Omental fat pad (tissue), 4 donors: ENCODE measurements around the gene PDLIM5. TPM values are rescaled to one million over a fixed set of nuclear protein-coding genes. Genes with fewer than 3 reads are reported as not detected.
A peak's percentile ranks its signal among the peaks of the same experiment; 100 is the strongest.
"Not testable (repeated sequence)": the region's sequence is repeated elsewhere in the genome, so short reads cannot be mapped to it uniquely, and the experiment has no call there.

Experiments used
- ATAC-seq: fragments of 150-250 bp; one replicate; pipeline ENCODE4 v1.9.1; 2016; ENCODE audit warnings: mild to moderate bottlenecking, moderate library complexity; ENCODE audit not compliant: low FRiP score
- DNase-seq: peaks from one replicate; pipeline ENCODE4 v3.0.0-alpha.2; 2019; ENCODE audit warnings: low spot score
- total RNA-seq, 4 donors: library from RNA; depleted of rRNA; stranded (reverse); fragments of >200 nt; gene quantifications; one replicate each; pipeline ENCODE4 v1.1.0, GENCODE V29; 2016
- TF ChIP-seq, protein P1 (sequence below), 3 donors: fragments of 450-650 bp; IDR thresholded peaks; one replicate each; pipeline ENCODE4 v1.5.1; 2016 to 2017; ENCODE audit warnings: antibody characterized with exemption in 3 of 3, mild to moderate bottlenecking in 3 of 3, moderate library complexity in 2 of 3

The PDLIM5 gene
- total RNA-seq, 4 donors from 2014 or later = 119 to 168 (median 146) TPM

DNA sequence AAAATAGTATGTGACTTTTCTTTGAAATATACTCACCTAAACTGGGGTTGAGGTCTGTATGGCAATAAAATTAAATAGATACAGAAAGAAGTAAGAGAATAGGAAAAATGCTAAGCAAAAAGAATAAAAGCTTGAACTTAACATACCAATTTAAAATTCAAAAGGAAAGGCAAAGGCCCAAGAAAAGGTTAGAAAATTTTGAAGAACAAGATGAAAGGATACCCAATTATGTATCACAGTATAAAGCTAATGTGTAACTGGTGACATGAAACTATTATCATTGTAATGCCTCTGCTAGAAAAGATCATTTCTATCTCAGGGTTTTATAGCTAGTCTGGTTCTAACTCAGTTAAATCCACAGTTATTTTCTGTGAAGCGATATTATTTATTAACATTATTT, 99.1 kb downstream of the PDLIM5 start:
- TF ChIP-seq, protein P1, sequence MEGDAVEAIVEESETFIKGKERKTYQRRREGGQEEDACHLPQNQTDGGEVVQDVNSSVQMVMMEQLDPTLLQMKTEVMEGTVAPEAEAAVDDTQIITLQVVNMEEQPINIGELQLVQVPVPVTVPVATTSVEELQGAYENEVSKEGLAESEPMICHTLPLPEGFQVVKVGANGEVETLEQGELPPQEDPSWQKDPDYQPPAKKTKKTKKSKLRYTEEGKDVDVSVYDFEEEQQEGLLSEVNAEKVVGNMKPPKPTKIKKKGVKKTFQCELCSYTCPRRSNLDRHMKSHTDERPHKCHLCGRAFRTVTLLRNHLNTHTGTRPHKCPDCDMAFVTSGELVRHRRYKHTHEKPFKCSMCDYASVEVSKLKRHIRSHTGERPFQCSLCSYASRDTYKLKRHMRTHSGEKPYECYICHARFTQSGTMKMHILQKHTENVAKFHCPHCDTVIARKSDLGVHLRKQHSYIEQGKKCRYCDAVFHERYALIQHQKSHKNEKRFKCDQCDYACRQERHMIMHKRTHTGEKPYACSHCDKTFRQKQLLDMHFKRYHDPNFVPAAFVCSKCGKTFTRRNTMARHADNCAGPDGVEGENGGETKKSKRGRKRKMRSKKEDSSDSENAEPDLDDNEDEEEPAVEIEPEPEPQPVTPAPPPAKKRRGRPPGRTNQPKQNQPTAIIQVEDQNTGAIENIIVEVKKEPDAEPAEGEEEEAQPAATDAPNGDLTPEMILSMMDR (IDR thresholded peaks at IDR 0.05) = no peak
- no peak for ATAC-seq
- no peak for DNase-seq

- TF ChIP-seq, protein P1 (IDR thresholded peaks at IDR 0.05) = no peak
- DNase-seq = no peak
- ATAC-seq = no peak
Observed at GRCh38 chr4:94551643-94552564, 100.2 kb downstream of the PDLIM5 start.

- ATAC-seq = not testable (repeated sequence)
Observed at GRCh38 chr4:94556047-94556446, 104.3 kb downstream of the PDLIM5 start.

GRCh38 chr4:94557632-94558031, 105.9 kb downstream of the PDLIM5 start:
- DNase-seq, ATAC-seq: not testable (repeated sequence)

More at GRCh38 chr4:94556047-94556446, 104.3 kb downstream of the PDLIM5 start:
- not testable (repeated sequence) for DNase-seq

- no peak for ATAC-seq
- no peak for DNase-seq
- TF ChIP-seq, protein P1 (IDR thresholded peaks at IDR 0.05) = no peak
Observed at GRCh38 chr4:94558392-94558904, 106.7 kb downstream of the PDLIM5 start.

- no peak for ATAC-seq
- DNase-seq = no peak
- TF ChIP-seq, protein P1 (IDR thresholded peaks at IDR 0.05) = no peak
Observed at GRCh38 chr4:94559351-94559806, 107.6 kb downstream of the PDLIM5 start.

- peak; percentile 67 for ATAC-seq
- no peak for DNase-seq
- TF ChIP-seq, protein P1 (IDR thresholded peaks at IDR 0.05) = no peak
Observed at GRCh38 chr4:94561249-94562024, 109.7 kb downstream of the PDLIM5 start.
